HL-60/S4 treated with retinoic acid at 250 ng/mL for 4 days and 3 days (cell line): ENCODE results near the gene FAM241A.
"Not testable (repeated sequence)": the region's sequence is repeated elsewhere in the genome, so short reads cannot be mapped to it uniquely, and the experiment has no call there.

Experiments
- in situ Hi-C: fragments of 300-500 bp; cut with MboI; formaldehyde crosslinking; loops from 2 replicates; pipeline ENCODE4 v1.7.0; 2022; ENCODE audit warnings: low sequenced_read_pairs

Gene FAM241A

GRCh38 chr4:112171051-112171763 is 26.0 kb downstream of the FAM241A start:
- in situ Hi-C loops = not testable (repeated sequence)

- in situ Hi-C loops = no loop called here
Measured at GRCh38 chr4:112172180-112172579, 26.9 kb downstream of the FAM241A start.

- in situ Hi-C loops = no loop called here
Measured at GRCh38 chr4:112173593-112174558, 28.6 kb downstream of the FAM241A start.

- in situ Hi-C loops = no loop called here
Measured at GRCh38 chr4:112175840-112176239, 30.6 kb downstream of the FAM241A start.

- in situ Hi-C loops = no loop called here
Measured at GRCh38 chr4:112176596-112176995, 31.3 kb downstream of the FAM241A start.

GRCh38 chr4:112178741-112179140 is 33.5 kb downstream of the FAM241A start:
- in situ Hi-C loops = not testable (repeated sequence)

GRCh38 chr4:112181358-112182000 is 36.2 kb downstream of the FAM241A start:
- in situ Hi-C loops = no loop called here

GRCh38 chr4:112182604-112183003 is 37.4 kb downstream of the FAM241A start:
- in situ Hi-C loops = no loop called here

- in situ Hi-C loops = no loop called here
Measured at GRCh38 chr4:112183252-112183651, 38.0 kb downstream of the FAM241A start.

- in situ Hi-C loops = no loop called here
Measured at GRCh38 chr4:112184438-112184837, 39.2 kb downstream of the FAM241A start.

- in situ Hi-C loops = no loop called here
Measured at GRCh38 chr4:112185334-112185733, 40.1 kb downstream of the FAM241A start.

GRCh38 chr4:112185740-112186670 is 40.8 kb downstream of the FAM241A start:
- in situ Hi-C loops = no loop called here

- in situ Hi-C loops = no loop called here
Measured at GRCh38 chr4:112189754-112190153, 44.5 kb downstream of the FAM241A start.

- in situ Hi-C loops = no loop called here
Measured at GRCh38 chr4:112190684-112191083, 45.4 kb downstream of the FAM241A start.

GRCh38 chr4:112196461-112196860 is 51.2 kb downstream of the FAM241A start:
- in situ Hi-C loops = no loop called here

- in situ Hi-C loops = no loop called here
Measured at GRCh38 chr4:112199041-112199440, 53.8 kb downstream of the FAM241A start.

- in situ Hi-C loops = no loop called here
Measured at GRCh38 chr4:112201915-112202505, 56.8 kb downstream of the FAM241A start.

- in situ Hi-C loops = no loop called here
Measured at GRCh38 chr4:112203593-112203992, 58.3 kb downstream of the FAM241A start.

GRCh38 chr4:112206431-112206830 is 61.2 kb downstream of the FAM241A start:
- in situ Hi-C loops = no loop called here
